Measurements from ENCODE around the gene NAGLU. TPM values are rescaled to one million over a fixed set of nuclear protein-coding genes. Genes with fewer than 3 reads are reported as not detected.
A peak's percentile ranks its signal among the peaks of the same experiment; 100 is the strongest.

Gene NAGLU
- total and polyA plus RNA-seq, 2 of the 13 experiments (the other 11 are each of a cell fraction or from before 2014, with no cell fraction given), result 28.2 to 40.1 TPM

DNA sequence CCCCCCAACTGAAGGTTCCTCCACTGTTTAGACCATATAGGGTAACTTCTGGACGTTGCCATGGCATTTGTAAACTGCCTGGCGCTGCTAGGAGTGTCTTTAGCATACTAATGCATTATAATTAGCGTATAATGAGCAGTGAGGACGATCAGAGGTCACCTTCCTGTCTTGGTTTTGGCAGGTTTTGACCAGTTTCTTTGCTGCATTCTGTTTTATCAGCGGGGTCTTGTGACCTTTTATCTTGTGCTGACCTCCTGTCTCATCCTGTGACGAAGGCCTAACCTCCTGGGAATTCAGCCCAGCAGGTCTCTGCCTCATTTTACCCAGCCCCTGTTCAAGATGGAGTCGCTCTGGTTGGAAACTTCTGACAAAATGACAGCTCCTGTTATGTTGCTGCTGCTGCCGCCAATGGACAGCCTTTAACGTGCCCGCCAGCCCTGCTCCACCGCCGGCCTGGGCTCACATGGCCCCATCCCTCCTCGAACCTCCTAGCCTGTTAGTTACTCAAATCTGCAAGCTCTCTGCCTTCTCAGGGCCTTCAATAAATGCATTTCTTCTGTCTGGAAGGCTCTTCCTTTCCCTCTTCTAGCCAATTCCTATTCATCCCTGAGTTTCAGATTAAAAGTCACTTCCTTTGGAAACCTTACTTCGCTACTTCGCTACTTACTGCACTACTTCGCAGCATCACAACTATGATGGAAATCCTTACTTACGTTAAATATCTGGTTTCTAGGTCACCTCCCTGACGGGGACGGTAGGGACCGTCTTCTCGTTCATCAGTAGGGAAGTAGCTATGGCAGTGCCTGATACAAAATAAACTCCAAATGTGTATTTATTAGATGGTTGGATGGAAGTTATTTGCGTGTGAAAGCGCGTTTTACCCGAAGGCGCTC lies 640 bp upstream of the NAGLU start (continued):
- TF ChIP-seq NCOA2 (CRISPR knock-in tag; IDR thresholded peaks at IDR 0.05), result no peak; the same call in 1 of the 2 replicates
- TF ChIP-seq, protein P1, sequence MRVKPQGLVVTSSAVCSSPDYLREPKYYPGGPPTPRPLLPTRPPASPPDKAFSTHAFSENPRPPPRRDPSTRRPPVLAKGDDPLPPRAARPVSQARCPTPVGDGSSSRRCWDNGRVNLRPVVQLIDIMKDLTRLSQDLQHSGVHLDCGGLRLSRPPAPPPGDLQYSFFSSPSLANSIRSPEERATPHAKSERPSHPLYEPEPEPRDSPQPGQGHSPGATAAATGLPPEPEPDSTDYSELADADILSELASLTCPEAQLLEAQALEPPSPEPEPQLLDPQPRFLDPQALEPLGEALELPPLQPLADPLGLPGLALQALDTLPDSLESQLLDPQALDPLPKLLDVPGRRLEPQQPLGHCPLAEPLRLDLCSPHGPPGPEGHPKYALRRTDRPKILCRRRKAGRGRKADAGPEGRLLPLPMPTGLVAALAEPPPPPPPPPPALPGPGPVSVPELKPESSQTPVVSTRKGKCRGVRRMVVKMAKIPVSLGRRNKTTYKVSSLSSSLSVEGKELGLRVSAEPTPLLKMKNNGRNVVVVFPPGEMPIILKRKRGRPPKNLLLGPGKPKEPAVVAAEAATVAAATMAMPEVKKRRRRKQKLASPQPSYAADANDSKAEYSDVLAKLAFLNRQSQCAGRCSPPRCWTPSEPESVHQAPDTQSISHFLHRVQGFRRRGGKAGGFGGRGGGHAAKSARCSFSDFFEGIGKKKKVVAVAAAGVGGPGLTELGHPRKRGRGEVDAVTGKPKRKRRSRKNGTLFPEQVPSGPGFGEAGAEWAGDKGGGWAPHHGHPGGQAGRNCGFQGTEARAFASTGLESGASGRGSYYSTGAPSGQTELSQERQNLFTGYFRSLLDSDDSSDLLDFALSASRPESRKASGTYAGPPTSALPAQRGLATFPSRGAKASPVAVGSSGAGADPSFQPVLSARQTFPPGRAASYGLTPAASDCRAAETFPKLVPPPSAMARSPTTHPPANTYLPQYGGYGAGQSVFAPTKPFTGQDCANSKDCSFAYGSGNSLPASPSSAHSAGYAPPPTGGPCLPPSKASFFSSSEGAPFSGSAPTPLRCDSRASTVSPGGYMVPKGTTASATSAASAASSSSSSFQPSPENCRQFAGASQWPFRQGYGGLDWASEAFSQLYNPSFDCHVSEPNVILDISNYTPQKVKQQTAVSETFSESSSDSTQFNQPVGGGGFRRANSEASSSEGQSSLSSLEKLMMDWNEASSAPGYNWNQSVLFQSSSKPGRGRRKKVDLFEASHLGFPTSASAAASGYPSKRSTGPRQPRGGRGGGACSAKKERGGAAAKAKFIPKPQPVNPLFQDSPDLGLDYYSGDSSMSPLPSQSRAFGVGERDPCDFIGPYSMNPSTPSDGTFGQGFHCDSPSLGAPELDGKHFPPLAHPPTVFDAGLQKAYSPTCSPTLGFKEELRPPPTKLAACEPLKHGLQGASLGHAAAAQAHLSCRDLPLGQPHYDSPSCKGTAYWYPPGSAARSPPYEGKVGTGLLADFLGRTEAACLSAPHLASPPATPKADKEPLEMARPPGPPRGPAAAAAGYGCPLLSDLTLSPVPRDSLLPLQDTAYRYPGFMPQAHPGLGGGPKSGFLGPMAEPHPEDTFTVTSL (CRISPR knock-in tag; IDR thresholded peaks at IDR 0.05; ENCODE audit: borderline replicate concordance), result peak; percentile 54; the same call in 1 of the 2 replicates
- TF ChIP-seq, protein P2, sequence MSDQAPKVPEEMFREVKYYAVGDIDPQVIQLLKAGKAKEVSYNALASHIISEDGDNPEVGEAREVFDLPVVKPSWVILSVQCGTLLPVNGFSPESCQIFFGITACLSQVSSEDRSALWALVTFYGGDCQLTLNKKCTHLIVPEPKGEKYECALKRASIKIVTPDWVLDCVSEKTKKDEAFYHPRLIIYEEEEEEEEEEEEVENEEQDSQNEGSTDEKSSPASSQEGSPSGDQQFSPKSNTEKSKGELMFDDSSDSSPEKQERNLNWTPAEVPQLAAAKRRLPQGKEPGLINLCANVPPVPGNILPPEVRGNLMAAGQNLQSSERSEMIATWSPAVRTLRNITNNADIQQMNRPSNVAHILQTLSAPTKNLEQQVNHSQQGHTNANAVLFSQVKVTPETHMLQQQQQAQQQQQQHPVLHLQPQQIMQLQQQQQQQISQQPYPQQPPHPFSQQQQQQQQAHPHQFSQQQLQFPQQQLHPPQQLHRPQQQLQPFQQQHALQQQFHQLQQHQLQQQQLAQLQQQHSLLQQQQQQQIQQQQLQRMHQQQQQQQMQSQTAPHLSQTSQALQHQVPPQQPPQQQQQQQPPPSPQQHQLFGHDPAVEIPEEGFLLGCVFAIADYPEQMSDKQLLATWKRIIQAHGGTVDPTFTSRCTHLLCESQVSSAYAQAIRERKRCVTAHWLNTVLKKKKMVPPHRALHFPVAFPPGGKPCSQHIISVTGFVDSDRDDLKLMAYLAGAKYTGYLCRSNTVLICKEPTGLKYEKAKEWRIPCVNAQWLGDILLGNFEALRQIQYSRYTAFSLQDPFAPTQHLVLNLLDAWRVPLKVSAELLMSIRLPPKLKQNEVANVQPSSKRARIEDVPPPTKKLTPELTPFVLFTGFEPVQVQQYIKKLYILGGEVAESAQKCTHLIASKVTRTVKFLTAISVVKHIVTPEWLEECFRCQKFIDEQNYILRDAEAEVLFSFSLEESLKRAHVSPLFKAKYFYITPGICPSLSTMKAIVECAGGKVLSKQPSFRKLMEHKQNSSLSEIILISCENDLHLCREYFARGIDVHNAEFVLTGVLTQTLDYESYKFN (CRISPR knock-in tag; conservative IDR thresholded peaks at IDR 0.05), result peak; percentile 29; the same call in 1 of the 2 replicates
- TF ChIP-seq BORCS8-MEF2B (CRISPR knock-in tag; IDR thresholded peaks at IDR 0.05), result no peak; the same call in 1 of the 2 replicates
- no peak for TF ChIP-seq ZNF382 (CRISPR knock-in tag; IDR thresholded peaks at IDR 0.05; ENCODE audit: borderline replicate concordance)
- no peak for TF ChIP-seq ASH2L (IDR thresholded peaks at IDR 0.05; ENCODE audit: insufficient read length, low read depth, low read length)
- TF ChIP-seq ZNF383 (CRISPR knock-in tag; IDR thresholded peaks at IDR 0.05; ENCODE audit: borderline replicate concordance), result no peak
- no peak for TF ChIP-seq SALL2 (CRISPR knock-in tag; IDR thresholded peaks at IDR 0.05)
- TF ChIP-seq, protein P3, sequence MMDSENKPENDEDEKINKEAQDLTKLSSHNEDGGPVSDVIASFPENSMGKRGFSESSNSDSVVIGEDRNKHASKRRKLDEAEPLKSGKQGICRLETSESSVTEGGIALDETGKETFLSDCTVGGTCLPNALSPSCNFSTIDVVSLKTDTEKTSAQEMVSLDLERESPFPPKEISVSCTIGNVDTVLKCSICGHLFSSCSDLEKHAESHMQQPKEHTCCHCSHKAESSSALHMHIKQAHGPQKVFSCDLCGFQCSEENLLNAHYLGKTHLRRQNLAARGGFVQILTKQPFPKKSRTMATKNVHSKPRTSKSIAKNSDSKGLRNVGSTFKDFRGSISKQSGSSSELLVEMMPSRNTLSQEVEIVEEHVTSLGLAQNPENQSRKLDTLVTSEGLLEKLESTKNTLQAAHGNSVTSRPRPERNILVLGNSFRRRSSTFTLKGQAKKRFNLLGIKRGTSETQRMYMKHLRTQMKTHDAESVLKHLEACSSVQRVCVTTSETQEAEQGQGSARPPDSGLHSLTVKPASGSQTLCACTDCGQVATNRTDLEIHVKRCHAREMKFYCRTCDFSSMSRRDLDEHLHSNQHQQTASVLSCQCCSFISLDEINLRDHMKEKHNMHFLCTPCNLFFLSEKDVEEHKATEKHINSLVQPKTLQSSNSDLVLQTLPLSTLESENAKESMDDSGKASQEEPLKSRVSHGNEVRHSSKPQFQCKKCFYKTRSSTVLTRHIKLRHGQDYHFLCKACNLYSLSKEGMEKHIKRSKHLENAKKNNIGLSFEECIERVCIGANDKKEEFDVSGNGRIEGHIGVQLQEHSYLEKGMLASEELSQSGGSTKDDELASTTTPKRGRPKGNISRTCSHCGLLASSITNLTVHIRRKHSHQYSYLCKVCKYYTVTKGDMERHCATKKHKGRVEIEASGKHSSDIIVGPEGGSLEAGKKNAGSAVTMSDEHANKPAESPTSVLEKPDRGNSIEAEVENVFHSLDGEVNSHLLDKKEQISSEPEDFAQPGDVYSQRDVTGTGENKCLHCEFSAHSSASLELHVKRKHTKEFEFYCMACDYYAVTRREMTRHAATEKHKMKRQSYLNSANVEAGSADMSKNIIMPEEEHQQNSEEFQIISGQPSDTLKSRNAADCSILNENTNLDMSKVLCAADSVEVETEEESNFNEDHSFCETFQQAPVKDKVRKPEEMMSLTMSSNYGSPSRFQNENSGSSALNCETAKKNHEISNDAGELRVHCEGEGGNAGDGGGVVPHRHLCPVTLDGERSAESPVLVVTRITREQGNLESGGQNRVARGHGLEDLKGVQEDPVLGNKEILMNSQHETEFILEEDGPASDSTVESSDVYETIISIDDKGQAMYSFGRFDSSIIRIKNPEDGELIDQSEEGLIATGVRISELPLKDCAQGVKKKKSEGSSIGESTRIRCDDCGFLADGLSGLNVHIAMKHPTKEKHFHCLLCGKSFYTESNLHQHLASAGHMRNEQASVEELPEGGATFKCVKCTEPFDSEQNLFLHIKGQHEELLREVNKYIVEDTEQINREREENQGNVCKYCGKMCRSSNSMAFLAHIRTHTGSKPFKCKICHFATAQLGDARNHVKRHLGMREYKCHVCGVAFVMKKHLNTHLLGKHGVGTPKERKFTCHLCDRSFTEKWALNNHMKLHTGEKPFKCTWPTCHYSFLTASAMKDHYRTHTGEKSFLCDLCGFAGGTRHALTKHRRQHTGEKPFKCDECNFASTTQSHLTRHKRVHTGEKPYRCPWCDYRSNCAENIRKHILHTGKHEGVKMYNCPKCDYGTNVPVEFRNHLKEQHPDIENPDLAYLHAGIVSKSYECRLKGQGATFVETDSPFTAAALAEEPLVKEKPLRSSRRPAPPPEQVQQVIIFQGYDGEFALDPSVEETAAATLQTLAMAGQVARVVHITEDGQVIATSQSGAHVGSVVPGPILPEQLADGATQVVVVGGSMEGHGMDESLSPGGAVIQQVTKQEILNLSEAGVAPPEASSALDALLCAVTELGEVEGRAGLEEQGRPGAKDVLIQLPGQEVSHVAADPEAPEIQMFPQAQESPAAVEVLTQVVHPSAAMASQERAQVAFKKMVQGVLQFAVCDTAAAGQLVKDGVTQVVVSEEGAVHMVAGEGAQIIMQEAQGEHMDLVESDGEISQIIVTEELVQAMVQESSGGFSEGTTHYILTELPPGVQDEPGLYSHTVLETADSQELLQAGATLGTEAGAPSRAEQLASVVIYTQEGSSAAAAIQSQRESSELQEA (CRISPR knock-in tag; IDR thresholded peaks at IDR 0.05; ENCODE audit: not compliant biosample characterization), result peak; percentile 32

Data from HepG2 (cell line).